Panc1 (cell line): ENCODE measurements around the gene TRIOBP. TPM values are rescaled to one million over a fixed set of nuclear protein-coding genes. Genes with fewer than 3 reads are reported as not detected.

Experiments used
- ATAC-seq: fragments of 200-7000 bp; cut with Tn5 transposase; 2 replicates; pipeline ENCODE4 v1.9.1; 2020; ENCODE audit warnings: mild to moderate bottlenecking, moderate library complexity
- BruUV-seq: library from RNA; stranded (reverse); fragments of 400-500 nt; replicated peaks from 2 replicates; lab custom pipeline; 2021; lab: Mats Ljungman, UMichigan
- CTCF ChIA-PET: fragments of 300-600 bp; sonication (Branson Sonifier 250); formaldehyde crosslinking; loops from one replicate; lab custom pipeline; 2022; ENCODE audit warnings: antibody characterized with exemption; lab: Charles Lee
- POLR2A ChIA-PET: fragments of 300-600 bp; sonication (Branson Sonifier 250); formaldehyde crosslinking; loops from one replicate; lab custom pipeline; 2022; ENCODE audit warnings: antibody characterized with exemption; lab: Charles Lee
- DNase-seq: peaks from one replicate; pipeline ENCODE4 v3.0.0-alpha.2; 2010; ENCODE audit warnings: low read depth, low spot score
- H3K27ac ChIP-seq: 2 replicates; pipeline ENCODE4 v1.5.1; 2011; ENCODE audit warnings: mild to moderate bottlenecking, low read length, inconsistent platforms
- H3K27me3 ChIP-seq: fragments of 200-500 bp; sonication (Bioruptor generic); 2 replicates; pipeline ENCODE4 v1.6.0; 2014; ENCODE audit warnings: low read length, inconsistent platforms; ENCODE audit not compliant: control insufficient read depth, insufficient read depth
- H3K36me3 ChIP-seq: fragments of 200-500 bp; sonication (Bioruptor generic); 2 replicates; pipeline ENCODE4 v1.5.1; 2014; ENCODE audit warnings: inconsistent platforms, mild to moderate bottlenecking, low read length, moderate library complexity; ENCODE audit not compliant: control insufficient read depth, insufficient read depth
- H3K4me1 ChIP-seq: 2 replicates; pipeline ENCODE4 v1.5.1; 2011; ENCODE audit warnings: inconsistent platforms, mild to moderate bottlenecking, low read length, moderate library complexity; ENCODE audit not compliant: control insufficient read depth, insufficient read depth
- H3K4me3 ChIP-seq, 2 experiments: 2 replicates each; pipeline ENCODE4 v1.5.1; 2011 to 2012; ENCODE audit warnings: low read depth in 2 of 2, low read length in 2 of 2, mild to moderate bottlenecking in 2 of 2, inconsistent platforms in 1 of 2, moderate library complexity in 1 of 2
- H3K9me3 ChIP-seq: fragments of 200-500 bp; sonication (Bioruptor generic); 2 replicates; pipeline ENCODE4 v1.5.1; 2014; ENCODE audit warnings: low read depth, mild to moderate bottlenecking, inconsistent platforms, low read length, moderate library complexity; ENCODE audit not compliant: control insufficient read depth, insufficient read depth
- CTCF ChIP-seq: fragments of 450-650 bp; IDR thresholded peaks from 2 replicates; pipeline ENCODE4 v1.5.1; 2017; ENCODE audit warnings: mild to moderate bottlenecking
- POLR2AphosphoS5 ChIP-seq: IDR thresholded peaks from 2 replicates; pipeline ENCODE4 v1.6.1; 2012; ENCODE audit warnings: mild to moderate bottlenecking, low read depth, low read length, moderate library complexity
- REST ChIP-seq, 2 experiments: IDR thresholded peaks; 2 replicates each; pipeline ENCODE4 v1.6.1; 2011 to 2012; ENCODE audit warnings: low read depth in 2 of 2, control low read depth in 1 of 2, low read length in 1 of 2, mild to moderate bottlenecking in 1 of 2, moderate library complexity in 1 of 2; ENCODE audit not compliant: insufficient read depth in 1 of 2
- SIN3A ChIP-seq: IDR thresholded peaks from 2 replicates; pipeline ENCODE4 v1.6.1; 2012; ENCODE audit warnings: low read depth, mild to moderate bottlenecking, low read length, moderate library complexity, borderline replicate concordance; ENCODE audit not compliant: insufficient read depth
- TCF7L2 ChIP-seq: IDR thresholded peaks from 2 replicates; pipeline ENCODE4 v1.6.1; 2011; ENCODE audit warnings: mild to moderate bottlenecking, low read depth, low read length, inconsistent platforms
- in situ Hi-C: cut with HindIII; loops from 2 replicates; pipeline ENCODE4 v1.10.0; 2016; ENCODE audit warnings: low sequenced_read_pairs, low pct_unique_long_range_greater_than_20kb
- intact Hi-C: fragments of 100-400 bp; cut with micrococcal nuclease; formaldehyde crosslinking; loops from one replicate; pipeline ENCODE4 v1.10.0; 2022; ENCODE audit not compliant: unreplicated experiment
- total RNA-seq: library from RNA; stranded (reverse); gene quantifications from one replicate; pipeline ENCODE4 v1.2.1, GENCODE V29; 2021; ENCODE audit not compliant: unreplicated experiment

Gene TRIOBP
- total RNA-seq, 1 experiment from 2014 or later, result 50.5 TPM

GRCh38 chr22:37774728-37775127 lies 77.9 kb downstream of the TRIOBP start:
- ATAC-seq (no peak), DNase-seq (no peak)
- in situ Hi-C loops, result no loop called here
- ChIA-PET CTCF (no interaction called here), POLR2A (no interaction called here)
- Histone ChIP-seq H3K27me3 (no peaks in the 10 kb centered on the region), H3K4me3 (no peak overlapping the region), H3K36me3 (no peaks in the 10 kb centered on the region), H3K4me1 (peaks cover 7% of the 10 kb centered on the region), H3K27ac (no peak overlapping the region), H3K9me3 (no peaks in the 10 kb centered on the region)
- intact Hi-C loops, result no loop called here
- TF ChIP-seq TCF7L2, result no peak
- no peak for TF ChIP-seq CTCF
- TF ChIP-seq SIN3A, result no peak
- TF ChIP-seq REST (IDR thresholded peaks at IDR 0.05; ENCODE audit: insufficient read depth in 1 of 2, low read depth in 2 of 2, low read length in 1 of 2), result no peak
- TF ChIP-seq POLR2AphosphoS5, result no peak
- no TSS peak for BruUV-seq

- Histone ChIP-seq H3K4me3 (no peak overlapping the region), H3K4me1 (peaks cover 7% of the 10 kb centered on the region), H3K9me3 (no peaks in the 10 kb centered on the region), H3K27me3 (no peaks in the 10 kb centered on the region), H3K36me3 (no peaks in the 10 kb centered on the region), H3K27ac (no peak overlapping the region)
- ATAC-seq (peak; percentile 29), DNase-seq (no peak)
- intact Hi-C loops (no loop called here), in situ Hi-C loops (no loop called here)
- ChIA-PET CTCF (no interaction called here), POLR2A (interaction anchor here (0.5 to 0.6 kb wide), 2 partner anchors 163 to 1246 kb away, joined by 8 to 10 read pairs; no protein-coding TSS in a partner anchor)
- no peak for TF ChIP-seq POLR2AphosphoS5
- TSS peak; percentile 12 for BruUV-seq
Observed at GRCh38 chr22:37775785-37776638, 79.2 kb downstream of the TRIOBP start.

- no TSS peak for BruUV-seq
- Histone ChIP-seq H3K36me3 (no peaks in the 10 kb centered on the region), H3K4me3 (no peak overlapping the region), H3K4me1 (peaks cover 7% of the 10 kb centered on the region), H3K9me3 (no peaks in the 10 kb centered on the region), H3K27me3 (no peaks in the 10 kb centered on the region), H3K27ac (no peak overlapping the region)
- ChIA-PET POLR2A (interaction anchor here (0.6 kb wide), 1 partner anchor 163 kb away, joined by 10 read pairs; no protein-coding TSS in a partner anchor), CTCF (no interaction called here)
- ATAC-seq (no peak), DNase-seq (no peak)
- no peak for TF ChIP-seq POLR2AphosphoS5
- TF ChIP-seq TCF7L2, result no peak
- TF ChIP-seq CTCF, result no peak
- no peak for TF ChIP-seq SIN3A
- no peak for TF ChIP-seq REST (IDR thresholded peaks at IDR 0.05; ENCODE audit: insufficient read depth in 1 of 2, low read depth in 2 of 2, low read length in 1 of 2)
- in situ Hi-C loops, result no loop called here
- intact Hi-C loops, result no loop called here
Observed at GRCh38 chr22:37776639-37777005, 79.8 kb downstream of the TRIOBP start.
